Activated CD8-positive, alpha-beta memory T cell treated with anti-CD3 and anti-CD28 coated beads for 36 hours (primary cell): ENCODE measurements around the gene MLC1. TPM values are rescaled to one million over a fixed set of nuclear protein-coding genes. Genes with fewer than 3 reads are reported as not detected.

Experiments
- CTCF ChIA-PET: fragments of 350-600 bp; sonication (Branson Sonifier 250); formaldehyde crosslinking; loops from one replicate; lab custom pipeline; 2021; ENCODE audit warnings: antibody characterized with exemption; lab: Charles Lee
- POLR2A ChIA-PET: fragments of 350-600 bp; sonication (Branson Sonifier 250); formaldehyde crosslinking; loops from one replicate; lab custom pipeline; 2021; ENCODE audit warnings: antibody characterized with exemption; lab: Charles Lee
- total RNA-seq, 2 experiments: library from RNA; stranded (reverse); gene quantifications; one replicate each; pipeline ENCODE4 v1.2.3, GENCODE V29; 2021

MLC1 gene
- total RNA-seq, 2 experiments from 2014 or later: 0.32 to 0.40 TPM

GRCh38 chr22:50062509-50063135 lies 22.6 kb downstream of the MLC1 start:
- CTCF ChIA-PET: interaction anchor here (0.7 kb wide), 1 partner anchor 196 kb away, joined by 3 read pairs; no protein-coding TSS in a partner anchor
- POLR2A ChIA-PET: no interaction called here

GRCh38 chr22:50061824-50062355 lies 23.3 kb downstream of the MLC1 start:
- ChIA-PET CTCF (no interaction called here), POLR2A (no interaction called here)

- CTCF ChIA-PET: no interaction called here
- POLR2A ChIA-PET: no interaction called here
Measured at GRCh38 chr22:50061141-50061823, 23.9 kb downstream of the MLC1 start.

GRCh38 chr22:50060441-50061140 lies 24.6 kb downstream of the MLC1 start:
- POLR2A ChIA-PET: no interaction called here
- CTCF ChIA-PET: no interaction called here

DNA sequence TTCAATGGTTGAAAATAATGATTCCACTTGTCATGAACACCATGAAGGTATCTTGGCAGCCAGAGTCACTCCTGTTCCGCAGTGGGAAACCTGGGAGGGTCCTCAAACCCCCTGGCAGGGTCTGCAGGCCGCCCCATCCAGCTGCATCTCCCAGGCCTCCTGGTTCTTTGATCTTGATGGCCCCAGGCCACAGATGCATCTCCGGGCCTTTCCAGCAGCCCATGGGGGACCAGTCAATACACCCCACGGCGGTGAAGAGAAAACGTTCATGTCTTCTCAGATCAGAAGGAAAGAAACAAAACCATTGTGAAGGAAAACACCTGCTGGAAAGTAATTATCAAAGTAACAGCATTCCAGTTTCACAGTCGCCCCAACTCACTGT lies 25.4 kb downstream of the MLC1 start:
- CTCF ChIA-PET: no interaction called here
- POLR2A ChIA-PET: no interaction called here

- POLR2A ChIA-PET: no interaction called here
- CTCF ChIA-PET: no interaction called here
Measured at GRCh38 chr22:50058906-50059880, 26.0 kb downstream of the MLC1 start.

DNA sequence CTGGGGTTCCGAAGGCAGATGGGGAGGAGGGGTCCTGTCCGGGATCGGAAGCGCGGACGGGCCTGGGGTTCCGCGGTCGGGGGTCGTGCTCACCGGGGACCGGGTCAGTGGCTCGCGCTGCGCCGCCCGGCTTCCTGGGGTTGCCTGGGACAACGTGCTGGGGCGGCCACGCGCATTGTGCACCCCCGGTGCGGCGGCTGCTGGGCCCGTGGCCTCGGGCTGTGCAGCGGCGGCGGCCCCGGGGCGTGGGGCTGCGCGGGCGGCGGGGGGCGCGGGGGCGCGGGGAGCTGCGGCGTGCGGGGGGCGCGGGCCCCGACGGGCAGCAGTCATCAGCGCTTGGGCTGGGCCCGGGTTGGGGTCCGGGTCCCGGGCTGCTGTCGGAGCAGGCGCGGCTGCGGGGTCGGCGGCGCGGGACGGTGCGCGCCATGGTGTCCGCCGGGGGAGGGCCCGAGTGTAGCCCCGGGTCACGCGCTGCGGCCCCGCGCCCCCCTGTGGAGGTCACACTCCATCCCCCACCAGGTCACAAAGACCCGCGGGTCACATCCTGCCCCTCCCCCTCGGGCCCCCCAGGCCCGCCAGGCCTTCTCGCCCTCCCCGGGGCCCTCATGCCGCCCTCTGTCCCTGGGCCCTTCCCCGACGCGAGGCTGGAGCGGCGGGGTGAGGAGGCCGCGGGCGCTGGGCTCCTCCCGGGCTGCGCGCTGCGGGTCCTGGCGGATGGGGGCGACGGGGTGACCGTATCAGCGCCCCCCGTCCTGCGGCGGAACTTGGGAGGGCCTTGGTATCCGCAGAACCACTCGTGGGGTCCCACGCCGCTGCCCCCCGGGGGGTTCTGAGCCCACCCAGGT lies 26.9 kb downstream of the MLC1 start, which contains the start of gene TTLL8:
Gene TTLL8, minus strand, starts transcription at position 238 of the 845 bp plus-strand sequence.
- CTCF ChIA-PET: no interaction called here
- POLR2A ChIA-PET: no interaction called here

DNA sequence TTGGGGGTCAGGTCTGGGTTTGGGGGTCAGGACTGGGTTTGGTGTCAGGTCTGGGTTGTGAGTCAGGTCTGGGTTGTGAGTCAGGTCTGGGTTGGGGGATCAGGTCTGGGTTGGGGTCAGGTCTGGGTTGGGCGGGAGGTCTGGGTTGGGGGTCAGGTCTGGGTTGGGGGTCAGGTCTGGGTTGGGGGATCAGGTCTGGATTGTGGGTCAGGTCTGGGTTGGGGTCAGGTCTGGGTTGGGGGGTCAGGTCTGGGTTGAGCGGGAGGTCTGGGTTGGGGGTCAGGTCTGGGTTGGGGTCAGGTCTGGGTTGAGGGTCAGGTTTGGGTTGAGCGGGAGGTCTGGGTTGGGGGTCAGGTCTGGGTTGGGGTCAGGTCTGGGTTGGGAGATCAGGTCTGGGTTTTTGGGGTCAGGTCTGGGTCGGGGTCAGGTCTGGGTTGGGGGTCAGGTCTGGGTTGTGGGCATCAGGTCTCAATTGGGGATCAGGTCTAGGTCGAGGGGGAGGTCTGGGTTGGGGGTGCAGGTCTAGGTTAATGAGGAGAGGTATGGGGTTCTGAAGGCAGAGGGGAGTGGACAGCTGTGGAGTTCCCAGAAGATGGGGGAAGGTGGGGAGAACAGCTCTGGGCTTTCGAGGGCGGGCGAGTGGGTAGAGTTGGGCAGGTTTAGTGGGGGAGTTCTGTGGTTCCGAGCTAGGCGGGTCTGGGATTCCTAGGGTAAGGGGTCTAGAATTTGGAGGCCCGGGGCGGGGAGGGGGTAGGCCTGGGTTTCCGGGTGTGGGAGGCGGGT lies 27.8 kb downstream of the MLC1 start:
- POLR2A ChIA-PET: no interaction called here
- CTCF ChIA-PET: no interaction called here

GRCh38 chr22:50056214-50056972 lies 28.8 kb downstream of the MLC1 start:
- ChIA-PET CTCF (interaction anchor here (1.3 kb wide), 1 partner anchor 26 kb away, joined by 3 read pairs; no protein-coding TSS in a partner anchor), POLR2A (no interaction called here)

- POLR2A ChIA-PET: no interaction called here
Measured at GRCh38 chr22:50053861-50054260, 31.4 kb downstream of the MLC1 start.

GRCh38 chr22:50051930-50052329 lies 33.3 kb downstream of the MLC1 start:
- ChIA-PET CTCF (no interaction called here), POLR2A (no interaction called here)

More at GRCh38 chr22:50053861-50054260, 31.4 kb downstream of the MLC1 start:
- CTCF ChIA-PET: no interaction called here

DNA sequence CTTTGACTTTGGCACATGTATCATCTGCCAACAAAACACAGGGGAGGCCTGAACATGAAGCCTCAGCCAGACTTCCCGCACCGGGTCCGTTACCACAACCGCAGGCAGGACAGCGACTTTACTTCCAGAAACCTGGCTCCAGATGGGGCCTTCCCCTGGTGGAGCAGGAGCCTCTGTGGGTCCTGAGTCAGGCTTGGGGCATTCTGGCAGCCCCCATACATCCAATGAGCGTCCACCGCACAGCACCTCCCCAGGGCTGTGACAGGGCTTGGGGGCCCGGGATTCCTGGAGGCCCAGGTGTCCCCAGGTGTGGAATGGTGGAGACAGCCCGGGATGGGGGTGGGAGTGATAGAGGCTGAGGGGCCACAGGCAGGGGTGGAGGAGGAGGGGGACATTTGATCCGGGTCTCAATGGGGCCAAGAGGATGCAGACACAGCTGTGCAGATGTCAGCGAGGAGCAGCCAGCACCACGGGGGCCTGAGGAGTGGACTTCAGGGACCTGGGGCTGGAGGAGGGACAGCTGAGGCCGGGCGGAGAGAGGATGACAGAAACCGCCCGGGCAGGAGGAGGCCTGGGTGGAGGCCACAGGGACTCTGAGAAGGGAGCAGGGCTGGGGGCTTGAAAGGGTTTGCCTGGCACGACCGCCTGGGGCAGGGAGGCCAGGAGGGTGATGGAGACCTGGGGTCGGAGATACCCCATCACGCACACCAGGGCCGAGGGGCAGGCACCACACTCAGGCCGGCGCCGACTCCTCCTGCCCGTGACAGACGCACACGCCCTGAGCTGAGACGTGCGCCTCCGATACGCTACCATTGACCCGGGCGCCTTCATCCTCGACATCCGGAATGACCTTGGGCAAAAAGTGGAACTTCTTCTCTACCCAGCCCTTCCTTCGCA lies 35.7 kb downstream of the MLC1 start:
- CTCF ChIA-PET: no interaction called here
- POLR2A ChIA-PET: no interaction called here

GRCh38 chr22:50048836-50049235 lies 36.4 kb downstream of the MLC1 start:
- POLR2A ChIA-PET: no interaction called here

GRCh38 chr22:50048061-50048765 lies 37.0 kb downstream of the MLC1 start:
- POLR2A ChIA-PET: no interaction called here

More at GRCh38 chr22:50048836-50049235, 36.4 kb downstream of the MLC1 start:
- CTCF ChIA-PET: no interaction called here

GRCh38 chr22:50047346-50047745 lies 37.9 kb downstream of the MLC1 start:
- ChIA-PET CTCF (no interaction called here), POLR2A (no interaction called here)

More at GRCh38 chr22:50048061-50048765, 37.0 kb downstream of the MLC1 start:
- CTCF ChIA-PET: no interaction called here
